DMS79 (cell line): Measurements from ENCODE around the gene STAT5B.
A peak's percentile ranks its signal among the peaks of the same experiment; 100 is the strongest.
"Not testable (repeated sequence)": the region's sequence is repeated elsewhere in the genome, so short reads cannot be mapped to it uniquely, and the experiment has no call there.

Experiments
- DNase-seq: peaks from one replicate; lab custom pipeline; 2025; lab: John Stamatoyannopoulos, UW

The STAT5B gene

DNA sequence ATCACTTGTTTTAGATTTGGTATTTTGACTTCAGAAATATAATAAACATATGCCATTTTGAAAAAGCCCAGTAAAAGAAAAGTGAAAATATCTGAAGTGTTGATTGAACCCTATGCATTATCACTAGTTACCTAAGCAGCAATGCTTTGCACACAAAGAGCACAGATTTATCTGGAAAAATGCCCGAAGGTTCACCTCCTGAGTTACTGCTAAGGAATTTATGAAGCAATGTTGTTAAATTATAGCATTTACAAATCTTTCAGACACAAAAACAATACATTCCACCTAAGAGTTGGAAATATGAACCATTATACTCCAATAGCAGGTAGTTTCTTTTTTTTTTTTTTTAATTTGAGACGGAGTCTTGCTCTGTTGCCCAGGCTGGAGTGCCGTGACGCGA is 43.0 kb downstream of the STAT5B start:
- no peak for DNase-seq

DNA sequence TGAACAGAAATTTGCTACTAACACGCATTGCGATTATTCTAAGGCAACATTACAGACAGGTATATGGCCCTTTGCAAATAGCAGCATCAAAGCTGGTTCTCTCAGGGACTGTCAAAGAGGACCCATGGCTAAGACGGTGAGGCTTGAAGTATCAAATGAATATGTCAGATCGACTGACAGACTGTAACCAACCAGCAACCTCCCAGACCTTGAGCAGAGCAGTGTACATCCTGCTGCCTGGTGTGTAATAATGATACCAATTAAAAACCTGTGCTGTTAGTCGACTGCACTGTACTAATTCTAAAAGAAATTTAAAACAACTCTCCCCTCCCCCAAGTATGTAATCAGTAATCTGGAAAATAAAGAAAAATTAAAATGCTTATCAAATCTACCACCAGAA is 46.0 kb downstream of the STAT5B start:
- DNase-seq, result no peak

DNA sequence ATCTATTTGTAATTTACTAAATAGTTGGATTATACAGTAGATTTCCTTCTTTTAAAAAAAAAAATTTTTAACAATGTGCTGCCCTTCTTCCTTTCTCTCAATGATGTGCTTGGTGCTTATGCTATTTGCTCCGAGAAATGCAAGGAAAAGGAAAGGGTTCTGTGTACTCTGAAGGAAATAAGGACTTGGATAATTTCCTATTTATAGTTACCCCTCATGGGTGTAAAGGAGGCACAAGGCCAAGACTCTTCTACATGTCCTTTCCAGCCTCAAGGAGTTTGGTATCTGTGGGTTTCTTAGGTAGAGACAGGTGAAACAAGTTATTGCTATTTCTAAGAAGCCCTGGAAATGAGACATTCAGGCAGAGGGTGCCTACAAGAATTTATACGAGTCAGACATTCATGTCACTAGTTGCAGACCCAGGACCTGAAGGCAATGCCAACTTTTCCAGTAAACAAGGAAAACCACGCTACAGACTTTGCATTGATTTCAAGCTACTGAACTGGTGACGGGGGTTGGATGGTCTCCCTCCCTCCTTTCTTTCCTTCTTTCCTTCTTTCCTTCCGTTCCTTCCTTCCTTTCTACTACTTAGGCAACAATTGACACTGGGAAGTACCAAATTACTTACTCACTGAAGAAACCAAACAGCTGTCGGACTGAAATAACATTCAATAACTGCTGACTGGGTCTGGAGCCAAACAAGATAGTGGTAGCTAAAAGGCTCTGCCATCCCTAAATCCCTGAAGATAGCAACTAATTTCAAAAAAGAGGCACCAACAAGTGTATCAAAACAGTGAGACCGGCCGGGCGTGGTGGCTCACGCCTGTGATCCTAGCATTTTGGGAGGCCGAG is 48.1 kb downstream of the STAT5B start:
- DNase-seq, result no peak

DNA sequence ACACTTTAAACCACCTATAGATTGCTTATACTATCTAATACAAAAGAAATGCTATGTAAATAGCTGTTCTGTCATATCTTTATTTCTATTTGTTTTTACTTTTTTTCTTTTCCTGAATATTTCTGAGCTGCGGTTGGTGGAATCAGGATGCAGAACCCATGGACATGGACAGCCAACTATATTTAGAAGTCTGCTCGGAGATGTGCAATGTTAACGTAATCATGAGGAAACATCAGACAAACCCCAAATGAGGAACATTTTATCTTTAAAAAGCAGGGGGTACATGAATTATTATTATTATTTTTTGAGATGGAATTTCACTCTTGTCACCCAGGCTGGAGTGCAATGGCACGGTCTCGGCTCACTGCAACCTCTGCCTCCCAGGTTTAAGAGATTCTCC is 50.5 kb downstream of the STAT5B start:
- no peak for DNase-seq

DNA sequence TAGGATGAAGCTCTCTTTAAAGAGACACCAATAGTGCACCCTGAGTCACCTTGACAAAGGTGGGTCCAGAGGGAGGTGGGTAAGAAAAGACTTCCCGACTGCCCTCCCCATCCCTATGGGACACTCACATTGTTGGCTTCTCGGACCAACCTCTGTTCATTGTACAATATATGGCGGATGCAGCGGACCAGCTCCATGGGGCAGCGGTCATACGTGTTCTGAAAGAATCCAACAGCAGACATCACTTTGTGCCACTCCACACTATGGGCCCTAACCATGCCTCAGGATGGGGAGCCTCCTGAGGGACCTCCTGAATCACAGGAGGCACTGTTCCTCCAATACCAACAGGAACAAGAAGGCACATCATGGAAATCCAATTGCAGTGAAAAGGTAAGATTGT is 51.5 kb downstream of the STAT5B start:
- DNase-seq, result no peak

DNA sequence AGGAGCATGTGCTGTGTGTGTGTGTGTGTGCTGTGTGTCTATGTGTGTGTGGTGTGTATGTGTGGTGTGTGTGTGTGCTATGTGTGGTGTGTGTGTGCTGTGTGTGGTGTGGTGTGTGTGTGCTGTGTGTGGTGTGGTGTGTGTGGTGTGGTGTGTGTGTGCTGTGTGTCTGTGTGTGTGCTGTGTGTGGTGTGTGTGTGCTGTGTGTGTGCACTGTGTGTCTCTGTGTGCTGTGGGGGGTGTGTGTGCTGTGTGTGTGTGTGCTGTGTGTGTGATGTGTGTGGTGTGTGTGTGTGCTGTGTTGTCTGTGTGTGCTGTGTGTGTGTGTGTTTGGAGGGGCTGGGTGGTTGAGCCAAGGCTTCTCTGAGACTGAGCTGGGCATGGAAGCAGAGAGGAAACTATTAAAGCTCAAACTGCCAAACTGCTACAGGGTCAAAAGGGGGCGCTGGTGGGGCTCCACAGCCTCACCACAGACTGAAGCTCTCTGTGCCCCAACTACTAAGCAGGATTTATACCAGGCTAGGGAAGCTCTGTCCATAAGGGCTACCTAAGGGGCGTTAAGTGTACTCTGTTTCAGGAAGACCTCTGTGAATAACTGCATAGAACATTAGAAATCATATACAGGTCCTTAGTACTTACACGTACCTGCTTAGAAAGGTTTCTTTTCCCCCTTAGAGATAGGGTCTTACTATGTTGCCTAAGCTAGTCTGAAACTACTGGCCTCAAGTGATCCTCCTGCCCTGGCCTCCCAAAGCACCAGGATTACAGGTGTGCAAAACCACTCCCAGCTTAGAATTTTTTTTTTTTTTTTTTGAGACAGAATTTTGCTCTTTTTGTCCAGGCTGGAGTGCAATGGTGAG is 54.1 kb downstream of the STAT5B start:
- no peak for DNase-seq

DNA sequence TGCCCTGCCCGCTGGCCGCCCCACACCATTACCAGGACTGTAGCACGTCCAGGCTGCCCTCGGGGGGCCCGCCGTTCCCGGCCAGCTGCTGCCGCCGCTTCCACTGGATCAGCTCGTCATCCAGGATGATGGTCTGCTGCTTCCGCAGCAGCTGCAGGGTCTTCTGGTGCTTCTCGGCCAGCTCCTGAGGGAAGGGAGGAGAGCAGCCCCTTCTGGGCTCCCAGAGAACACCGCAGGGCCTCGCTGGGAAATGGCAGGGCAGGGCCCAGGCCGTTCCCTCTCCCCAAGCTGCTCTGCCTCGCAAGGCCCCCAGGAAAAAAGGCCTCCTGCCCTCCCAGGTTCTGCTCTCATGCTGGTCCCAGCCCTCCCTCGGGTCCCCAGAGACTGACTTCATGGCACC is 56.9 kb downstream of the STAT5B start:
- DNase-seq, result not testable (repeated sequence)

DNA sequence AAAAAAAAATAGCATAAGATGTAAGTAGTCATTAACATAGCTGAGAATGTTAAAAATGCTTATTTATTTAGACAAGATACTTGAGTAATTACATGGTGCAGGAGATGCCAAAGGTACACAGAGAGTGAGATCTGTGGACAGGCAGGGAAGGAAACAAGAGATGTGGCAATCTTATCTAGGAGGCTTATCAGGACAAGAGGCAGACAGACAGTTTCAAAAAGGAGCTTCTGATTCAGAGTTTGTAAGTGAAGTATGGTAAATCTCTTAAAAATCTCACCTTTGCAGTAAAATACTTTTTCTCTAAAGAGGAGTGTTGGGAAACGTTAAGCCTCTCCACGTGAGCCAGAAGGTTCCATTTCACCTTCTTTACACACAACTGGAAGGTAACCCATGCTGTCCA is 62.0 kb downstream of the STAT5B start:
- DNase-seq, result no peak

DNA sequence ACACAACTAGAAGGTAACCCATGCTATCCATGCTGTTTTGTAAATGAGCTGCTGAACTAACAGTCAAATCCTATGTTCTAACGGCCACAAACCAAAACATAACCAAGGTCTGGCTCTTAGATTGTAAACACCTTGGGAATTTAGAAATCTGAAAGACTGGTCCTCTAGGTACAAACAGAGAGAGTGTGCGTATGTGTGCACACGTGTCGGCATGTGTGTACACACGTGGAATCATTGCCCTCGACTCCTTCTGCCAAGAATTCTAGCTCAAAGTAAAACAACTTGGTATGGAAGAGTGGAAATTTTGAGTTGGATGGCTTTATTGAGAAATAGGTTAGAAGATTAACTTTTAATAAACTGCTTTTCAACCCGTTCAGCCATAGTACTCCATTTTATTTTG is 63.8 kb downstream of the STAT5B start:
- DNase-seq, result no peak

DNA sequence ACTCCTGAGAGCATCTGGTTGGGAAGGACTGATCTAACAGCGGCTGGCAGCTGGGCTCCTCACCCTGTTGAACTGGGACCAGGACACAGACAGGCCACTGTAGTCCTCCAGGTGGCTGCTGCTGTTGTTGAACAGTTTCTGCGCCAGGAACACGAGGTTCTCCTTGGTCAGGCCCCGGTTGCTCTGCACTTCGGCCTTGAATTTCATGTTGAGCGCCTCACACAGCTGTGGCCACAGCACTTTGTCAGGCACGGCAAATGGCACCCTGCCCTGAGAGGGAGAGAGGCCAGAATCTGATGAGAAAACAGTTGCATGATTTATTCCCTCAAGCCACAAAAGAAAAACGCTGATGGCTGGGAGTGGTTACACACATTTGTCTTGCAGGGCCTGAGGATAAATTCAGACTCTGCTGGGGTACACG is 64.3 kb downstream of the STAT5B start:
- not testable (repeated sequence) for DNase-seq

DNA sequence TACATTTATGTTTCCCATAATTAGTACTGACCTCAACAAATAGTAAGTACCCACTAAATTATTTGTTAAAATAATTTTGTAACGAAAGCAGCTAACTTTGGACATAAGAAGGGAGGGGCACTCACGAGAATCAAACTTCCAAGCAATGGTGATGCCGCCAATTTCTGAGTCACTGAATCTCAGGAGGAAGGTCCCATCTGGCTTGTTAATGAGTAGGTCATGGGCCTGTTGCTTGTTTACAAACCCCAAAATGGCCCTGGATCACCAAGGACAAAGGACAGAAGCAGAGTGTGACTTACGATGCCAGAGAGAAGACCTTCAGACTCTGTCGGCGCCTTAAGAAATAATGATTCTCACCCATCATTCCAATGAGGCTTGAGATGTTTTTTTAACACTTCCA is 66.1 kb downstream of the STAT5B start:
- DNase-seq, result no peak

DNA sequence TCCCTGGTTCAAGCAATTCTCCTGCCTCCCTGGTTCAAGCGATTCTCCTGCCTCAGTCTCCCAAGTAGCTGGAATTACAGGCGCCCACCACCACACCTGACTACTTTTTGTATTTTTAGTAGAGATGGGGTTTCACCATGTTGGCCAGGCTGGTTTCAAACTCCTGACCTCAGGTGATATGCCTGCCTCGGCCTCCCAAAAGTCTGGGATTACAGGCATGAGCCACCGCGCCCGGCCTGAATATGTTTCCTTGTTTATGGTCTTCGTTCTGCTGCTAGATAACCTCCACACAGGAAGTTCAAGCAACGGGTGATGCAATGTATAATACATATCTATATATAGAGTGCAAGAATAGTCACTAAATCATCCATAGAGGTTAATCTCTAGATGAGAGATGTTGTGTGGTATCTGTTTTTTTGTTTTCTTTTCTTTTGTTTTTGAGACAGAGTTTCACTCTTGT is 70.0 kb downstream of the STAT5B start:
- not testable (repeated sequence) for DNase-seq

DNA sequence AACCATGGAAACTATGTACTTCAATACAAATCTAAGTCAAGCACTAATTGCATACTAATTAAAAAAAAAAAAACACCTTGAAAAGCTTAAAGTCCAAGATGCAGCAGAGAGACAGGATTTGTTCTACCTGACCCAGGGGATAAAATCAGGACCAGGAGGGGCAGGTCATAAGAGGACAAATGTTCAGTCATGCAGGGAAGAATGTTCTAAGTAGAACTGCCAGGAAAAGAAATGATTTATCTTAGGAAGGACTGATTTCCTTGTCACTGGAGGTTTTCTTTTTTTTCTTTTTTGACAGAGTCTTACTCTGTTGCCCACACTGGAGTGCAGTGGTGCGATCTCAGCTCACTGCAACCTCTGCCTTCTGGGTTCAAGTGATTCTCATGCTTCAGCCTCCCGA is 72.8 kb downstream of the STAT5B start:
- DNase-seq, result no peak

DNA sequence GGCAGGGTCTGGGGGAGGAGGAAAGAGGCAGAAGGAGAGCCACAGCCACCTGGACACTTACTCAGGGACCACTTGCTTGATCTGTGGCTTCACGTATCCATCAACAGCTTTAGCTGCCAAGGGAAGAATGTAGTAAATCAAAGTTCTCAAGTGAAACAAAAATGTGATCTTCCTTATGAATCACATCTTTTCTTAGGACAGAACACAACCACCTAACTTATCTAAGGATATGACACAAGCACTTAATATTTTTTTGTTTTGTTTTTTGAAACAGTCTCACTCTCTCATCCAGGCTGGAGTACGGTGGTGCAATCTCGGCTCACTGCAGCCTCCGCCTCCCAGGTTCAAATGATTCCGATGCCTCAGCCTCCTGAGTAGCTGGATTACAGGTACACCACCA is 73.5 kb downstream of the STAT5B start:
- DNase-seq, result no peak

DNA sequence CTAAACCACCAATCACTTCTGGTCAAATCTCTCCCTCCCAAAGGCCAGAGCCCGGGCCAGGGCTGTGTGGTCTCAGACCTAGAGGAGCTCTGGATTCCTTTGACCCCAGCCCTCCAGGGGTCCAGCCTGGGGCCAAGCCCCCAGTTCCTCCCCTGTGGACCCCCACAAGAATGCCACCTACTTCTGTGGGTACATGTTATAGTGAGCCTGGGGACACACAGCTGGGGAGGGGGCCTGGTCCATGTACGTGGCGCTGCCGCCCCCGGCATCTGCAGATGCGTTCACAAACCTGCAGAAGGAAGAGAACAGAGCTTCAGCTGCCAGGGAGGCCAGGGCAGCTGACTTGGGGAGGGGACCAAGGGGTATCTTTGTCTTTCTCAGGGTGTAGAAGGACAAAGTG is 74.0 kb downstream of the STAT5B start:
- no peak for DNase-seq

DNA sequence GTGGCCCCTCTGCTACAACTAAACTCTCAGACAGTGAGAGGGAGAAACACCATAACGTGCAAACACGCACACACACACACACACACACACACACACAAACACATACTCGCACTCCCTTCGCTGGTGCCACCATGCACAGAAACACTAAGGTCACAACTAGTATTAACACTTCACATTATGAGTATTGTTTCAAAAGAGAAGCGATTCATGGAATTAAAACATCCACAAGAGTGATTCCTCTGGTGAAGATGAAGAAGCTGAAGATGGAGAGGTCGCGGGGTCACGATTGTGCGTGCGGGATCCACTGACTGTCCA is 74.8 kb downstream of the STAT5B start:
- no peak for DNase-seq

DNA sequence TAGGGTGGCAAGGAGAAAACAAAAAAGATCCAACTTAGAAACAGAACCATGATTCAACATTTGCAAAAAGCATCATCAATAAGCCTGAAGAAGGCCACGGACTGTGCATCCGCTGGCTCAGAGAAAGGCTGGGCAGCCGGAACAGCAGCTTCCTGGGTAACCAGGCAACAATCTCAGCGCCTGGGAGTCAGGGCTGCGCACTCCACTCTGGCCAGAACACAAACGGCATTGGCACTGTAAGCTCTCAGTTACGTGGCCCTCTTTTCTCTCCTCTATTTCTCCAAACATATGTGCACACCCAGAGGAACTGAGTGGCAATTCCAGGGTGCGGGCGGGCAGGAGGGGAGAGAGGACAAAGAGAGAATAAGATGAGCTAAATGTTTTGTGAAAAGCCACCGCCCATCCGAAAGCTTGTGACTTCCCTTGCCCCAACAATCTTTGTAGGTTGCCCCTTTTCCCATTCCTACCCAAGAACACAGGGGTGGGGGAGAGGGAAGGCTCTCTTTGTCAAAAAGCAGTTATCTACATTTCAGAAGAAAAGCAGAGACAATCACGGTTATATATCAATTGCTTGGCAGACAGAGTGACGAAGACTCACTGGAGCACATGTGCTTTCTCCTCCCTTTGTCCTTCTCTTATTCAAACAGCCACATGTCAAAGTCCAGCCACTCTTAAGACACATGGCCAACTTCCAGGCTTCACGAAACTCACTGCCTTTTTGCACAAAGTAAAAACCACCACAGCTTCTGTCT is 75.3 kb downstream of the STAT5B start:
- DNase-seq, result no peak

DNA sequence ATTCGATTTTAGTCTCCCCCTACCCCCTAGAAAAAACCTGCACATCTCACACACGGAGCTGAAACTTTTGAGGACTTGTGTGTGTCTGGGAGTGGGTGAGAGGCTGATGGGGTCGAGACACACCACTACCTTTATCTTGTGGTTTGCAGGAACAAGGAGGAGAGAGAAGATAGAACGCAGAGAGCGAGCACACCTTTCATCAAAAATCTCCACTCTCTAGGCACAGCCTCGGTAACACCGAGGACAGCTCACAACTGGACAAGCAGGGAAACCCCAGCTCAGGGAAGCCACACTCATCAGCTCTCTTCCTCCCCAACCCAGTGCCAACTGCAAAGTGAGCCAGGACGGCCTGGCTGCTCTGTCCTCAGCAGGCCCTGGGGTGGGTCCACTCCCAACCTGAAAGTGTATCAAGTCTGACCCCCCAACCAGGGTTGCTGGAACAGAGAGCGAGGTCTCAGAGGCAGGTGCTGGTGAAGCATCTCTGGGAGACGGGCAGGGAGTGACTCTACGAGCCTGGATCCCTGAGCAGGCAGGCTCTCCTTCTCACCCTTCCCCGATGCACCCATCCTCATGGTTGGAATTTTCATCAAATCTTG is 76.7 kb downstream of the STAT5B start:
- no peak for DNase-seq

DNA sequence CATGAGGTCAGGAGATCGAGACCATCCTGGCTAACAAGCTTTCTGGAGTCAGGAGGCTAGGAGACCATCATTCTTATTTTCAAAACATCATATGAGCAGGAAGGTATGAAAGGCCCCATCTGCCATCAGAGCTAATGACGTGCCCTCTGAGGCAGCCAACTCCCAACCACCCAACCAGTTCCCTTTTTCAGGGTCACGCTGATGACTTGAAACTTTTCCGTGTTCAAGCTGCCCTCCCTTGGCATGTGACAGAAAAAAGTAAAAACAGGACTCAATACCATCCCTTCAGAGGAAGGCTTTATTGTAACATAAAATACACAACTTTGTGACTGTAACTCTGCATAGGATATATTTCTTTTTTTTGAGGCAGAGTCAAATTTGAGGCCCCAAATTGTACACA is 77.3 kb downstream of the STAT5B start:
- no peak for DNase-seq

DNA sequence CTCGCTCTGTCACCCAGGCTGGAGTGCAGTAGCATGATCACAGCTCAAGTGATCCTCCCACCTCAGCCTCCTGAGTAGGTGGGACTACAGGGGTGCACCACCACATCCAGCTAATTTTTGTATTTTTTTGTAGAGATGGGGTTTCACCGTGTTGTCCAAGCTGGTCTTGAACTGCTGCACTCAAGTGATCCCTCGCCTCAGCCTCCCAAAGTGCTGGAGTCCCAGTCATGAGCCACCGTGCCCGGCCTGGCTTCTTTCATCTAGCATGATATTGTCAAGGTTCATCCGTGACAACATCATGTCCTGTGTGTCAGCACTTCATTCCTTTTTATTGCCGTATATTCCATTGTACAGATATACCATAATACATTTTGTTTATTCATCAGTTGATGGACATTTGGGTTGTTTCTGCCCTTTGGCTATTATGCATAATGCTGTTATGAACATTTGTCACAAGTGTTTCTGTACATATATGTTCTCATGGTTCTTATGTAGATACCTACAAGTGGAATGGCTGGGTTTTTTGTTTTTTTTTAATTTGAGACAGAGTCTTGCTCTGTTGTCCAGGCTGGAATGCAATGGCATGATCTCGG is 78.5 kb downstream of the STAT5B start:
- no peak for DNase-seq

DNA sequence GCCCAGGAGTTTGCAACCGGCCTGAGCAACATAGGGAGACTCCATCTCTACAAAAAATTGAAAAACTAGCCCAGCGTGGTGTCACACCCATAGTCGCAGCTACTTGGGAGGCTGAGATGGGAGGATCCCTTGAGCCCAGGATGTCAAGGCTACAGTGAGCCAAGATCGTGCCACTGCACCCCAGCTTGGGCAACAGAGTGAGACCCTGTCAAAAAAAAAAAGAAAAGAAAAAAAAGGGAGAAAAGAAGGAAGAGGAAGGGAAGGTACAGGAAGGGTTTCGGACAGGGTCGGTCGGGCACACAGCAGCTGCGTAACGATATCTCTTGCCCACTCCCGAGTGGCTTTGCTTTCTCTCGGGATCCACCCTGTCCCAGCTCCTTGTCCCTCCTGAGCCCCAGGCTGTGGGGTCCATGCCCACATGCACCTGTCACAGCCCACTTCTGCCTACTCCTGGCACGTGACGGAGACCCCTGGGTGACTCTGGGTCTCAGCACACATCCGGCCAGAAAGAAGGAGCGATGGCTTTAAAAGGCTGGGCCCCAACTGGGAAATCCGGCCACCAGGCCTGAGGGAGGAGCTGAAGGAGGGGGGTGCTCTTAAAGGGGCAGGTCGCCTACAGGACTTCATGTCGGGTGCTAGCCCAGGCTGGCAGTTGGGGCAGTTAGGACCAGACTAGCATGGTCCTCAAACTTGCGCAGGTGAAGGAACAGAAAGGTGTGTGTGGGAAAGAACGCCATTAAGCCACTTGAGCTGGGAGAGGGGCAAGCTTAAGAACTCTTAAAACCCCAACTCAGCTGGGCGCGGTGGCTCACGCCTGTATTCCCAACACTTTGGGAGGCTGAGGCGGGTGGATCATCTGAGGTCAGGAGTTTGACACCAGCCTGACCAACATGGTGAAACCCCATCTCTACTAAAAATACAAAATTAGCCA is 82.0 kb downstream of the STAT5B start, which contains the start of gene GHDC:
TSS of gene GHDC (minus strand) at position 526 of the 931 bp plus-strand sequence. CDS start 913 bp downstream, outside the sequence.
- peak; percentile 70 for DNase-seq
